Measurements from ENCODE around the gene CYP4V2.

Gene CYP4V2

DNA sequence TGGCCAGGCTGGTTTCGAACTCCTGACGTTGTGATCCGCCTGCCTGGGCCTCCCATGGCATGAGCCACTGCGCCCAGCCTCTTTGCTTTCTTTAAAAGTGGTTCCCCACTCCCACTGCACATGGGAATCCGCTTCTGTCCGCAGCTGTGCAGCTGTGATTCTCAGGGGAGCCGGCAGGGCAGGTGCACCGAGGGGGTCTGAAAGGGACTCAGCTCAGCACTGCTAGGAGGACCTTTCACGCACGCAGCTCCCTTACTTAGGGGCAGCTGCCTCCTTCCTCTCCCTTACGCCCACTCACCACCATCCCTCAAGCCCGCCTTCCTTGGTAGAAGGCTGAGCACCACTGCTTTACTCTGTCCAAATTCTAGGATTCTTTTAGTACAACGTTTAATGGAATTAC lies 40.4 kb upstream of the CYP4V2 start:
- H3K27ac ChIP-seq, result no peak overlapping the region
- no peak for TF ChIP-seq ZFX (IDR thresholded peaks at IDR 0.05)
- TF ChIP-seq, protein P1, sequence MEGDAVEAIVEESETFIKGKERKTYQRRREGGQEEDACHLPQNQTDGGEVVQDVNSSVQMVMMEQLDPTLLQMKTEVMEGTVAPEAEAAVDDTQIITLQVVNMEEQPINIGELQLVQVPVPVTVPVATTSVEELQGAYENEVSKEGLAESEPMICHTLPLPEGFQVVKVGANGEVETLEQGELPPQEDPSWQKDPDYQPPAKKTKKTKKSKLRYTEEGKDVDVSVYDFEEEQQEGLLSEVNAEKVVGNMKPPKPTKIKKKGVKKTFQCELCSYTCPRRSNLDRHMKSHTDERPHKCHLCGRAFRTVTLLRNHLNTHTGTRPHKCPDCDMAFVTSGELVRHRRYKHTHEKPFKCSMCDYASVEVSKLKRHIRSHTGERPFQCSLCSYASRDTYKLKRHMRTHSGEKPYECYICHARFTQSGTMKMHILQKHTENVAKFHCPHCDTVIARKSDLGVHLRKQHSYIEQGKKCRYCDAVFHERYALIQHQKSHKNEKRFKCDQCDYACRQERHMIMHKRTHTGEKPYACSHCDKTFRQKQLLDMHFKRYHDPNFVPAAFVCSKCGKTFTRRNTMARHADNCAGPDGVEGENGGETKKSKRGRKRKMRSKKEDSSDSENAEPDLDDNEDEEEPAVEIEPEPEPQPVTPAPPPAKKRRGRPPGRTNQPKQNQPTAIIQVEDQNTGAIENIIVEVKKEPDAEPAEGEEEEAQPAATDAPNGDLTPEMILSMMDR (conservative IDR thresholded peaks at IDR 0.05), result no peak

DNA sequence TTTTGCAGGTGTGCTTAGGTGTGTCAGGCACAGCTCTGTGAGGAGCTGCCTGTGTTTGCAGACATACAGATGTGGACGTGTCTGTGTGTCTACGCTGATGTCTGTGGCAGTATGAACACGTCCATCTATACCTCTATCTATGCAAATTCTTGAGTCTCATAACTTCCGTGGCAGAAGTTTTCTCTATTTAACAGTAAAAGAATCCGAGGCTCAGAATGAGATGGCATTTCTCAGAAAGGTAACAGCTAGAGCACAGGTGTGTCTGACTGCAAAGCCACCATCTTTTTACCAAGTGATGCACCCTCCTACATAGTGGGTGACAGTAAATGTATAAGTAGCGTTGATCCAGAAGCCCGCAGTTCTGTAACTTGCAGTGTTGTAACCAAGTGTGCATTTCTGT lies 39.9 kb upstream of the CYP4V2 start:
- no peak overlapping the region for H3K27ac ChIP-seq
- TF ChIP-seq, protein P1 (conservative IDR thresholded peaks at IDR 0.05), result no peak
- TF ChIP-seq ZFX (IDR thresholded peaks at IDR 0.05), result no peak

DNA sequence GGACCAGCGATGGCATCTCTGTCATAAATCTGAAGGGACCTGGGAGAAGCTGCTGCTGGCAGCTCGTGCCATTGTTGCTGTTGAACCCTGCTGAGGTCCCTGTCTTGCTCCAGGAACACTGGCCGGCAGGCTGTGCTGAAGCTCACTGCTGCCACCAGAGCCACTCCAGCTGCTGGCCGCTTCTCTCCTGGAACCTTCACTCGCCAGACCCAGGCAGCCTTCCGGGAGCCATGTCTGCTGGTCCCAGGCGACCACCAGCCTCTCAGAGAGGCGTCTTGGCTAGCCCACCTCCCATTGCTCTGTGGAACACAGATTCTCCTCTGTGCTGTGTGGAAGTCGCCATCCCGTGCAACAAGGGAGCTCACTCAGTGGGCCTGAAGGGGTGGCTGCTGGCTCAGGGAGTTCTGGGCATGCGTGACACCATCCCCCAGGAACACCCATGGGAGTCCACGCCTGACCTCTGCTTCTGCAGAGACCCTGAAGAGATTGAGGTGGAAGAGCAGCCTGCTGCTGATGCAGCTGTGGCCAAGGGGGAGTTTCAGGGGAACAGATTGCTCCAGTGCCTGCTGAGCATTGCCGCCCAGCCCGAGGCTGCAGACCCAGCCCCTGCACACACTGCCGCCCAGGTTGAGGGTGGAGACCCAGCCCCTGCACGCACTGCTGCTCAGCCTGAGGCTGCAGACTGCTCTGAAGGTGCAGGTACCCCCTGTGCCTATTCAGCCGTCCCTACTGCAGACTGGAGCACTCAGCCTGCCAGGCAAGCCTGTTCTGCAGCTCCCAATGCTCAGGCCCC lies 33.1 kb upstream of the CYP4V2 start:
- TF ChIP-seq ZFX (IDR thresholded peaks at IDR 0.05), result no peak
- TF ChIP-seq, protein P1 (conservative IDR thresholded peaks at IDR 0.05), result no peak

DNA sequence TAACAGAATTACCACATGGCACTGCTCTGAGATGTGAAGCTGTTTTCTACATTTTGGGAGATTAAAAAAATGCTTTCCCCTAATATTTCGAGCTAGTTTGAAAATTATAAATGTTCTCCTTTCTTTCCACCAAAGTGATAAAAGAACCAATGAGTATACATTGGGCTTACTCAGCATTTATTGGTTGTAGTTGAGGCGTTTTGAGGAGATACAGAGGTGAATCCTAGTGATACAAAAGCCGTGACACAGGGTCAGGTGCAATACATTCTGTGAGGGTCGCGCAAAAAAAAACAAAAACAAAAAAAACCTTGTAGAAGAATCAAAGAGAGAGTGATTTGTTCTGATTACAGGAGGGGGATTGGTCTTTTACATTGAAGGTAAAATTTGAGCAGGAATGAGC lies 32.4 kb upstream of the CYP4V2 start:
- no peak for TF ChIP-seq ZFX (IDR thresholded peaks at IDR 0.05)
- TF ChIP-seq, protein P1 (conservative IDR thresholded peaks at IDR 0.05), result no peak
- H3K27ac ChIP-seq, result no peak overlapping the region

More for the DNA sequence above, 33.1 kb upstream of the CYP4V2 start:
- H3K27ac ChIP-seq, result no peak overlapping the region

DNA sequence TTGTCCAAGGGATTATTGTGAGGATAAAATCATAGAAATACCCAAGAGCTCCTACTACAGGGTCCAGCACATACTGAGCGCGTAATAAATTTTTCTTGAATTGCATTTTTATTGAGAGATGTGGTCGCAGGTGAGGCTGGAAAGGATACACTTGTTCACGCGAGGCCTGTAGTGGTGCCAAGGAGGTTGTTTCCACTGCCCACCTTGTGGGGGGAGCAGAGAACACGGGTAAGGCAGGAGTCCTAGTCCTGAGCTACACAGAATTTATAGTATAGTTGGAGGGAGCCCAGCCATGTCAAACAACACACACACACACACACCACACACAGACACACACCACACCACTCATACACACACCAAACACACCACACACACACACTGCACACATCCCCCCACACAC lies 31.8 kb upstream of the CYP4V2 start:
- no peak overlapping the region for H3K27ac ChIP-seq
- TF ChIP-seq, protein P1 (conservative IDR thresholded peaks at IDR 0.05), result no peak

DNA sequence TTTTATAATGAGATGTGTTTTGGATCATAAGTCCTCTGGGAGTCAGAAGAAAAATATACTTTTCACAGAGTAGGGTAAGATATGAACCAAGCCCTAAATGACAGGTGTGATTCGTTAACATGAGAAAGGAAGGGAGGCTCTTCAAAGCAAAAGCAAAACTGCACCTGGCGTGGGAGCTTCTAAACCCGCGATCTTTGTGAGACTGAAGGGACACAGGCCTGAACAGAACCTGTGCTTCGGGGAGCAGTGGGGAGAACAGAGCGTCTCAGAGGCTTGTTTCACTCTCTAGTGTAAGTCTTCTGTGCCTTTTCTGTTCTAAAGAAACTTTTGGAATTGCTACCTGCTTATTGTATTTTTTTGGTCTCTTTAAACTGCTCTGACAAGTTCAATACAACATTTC lies 30.2 kb upstream of the CYP4V2 start:
- H3K27ac ChIP-seq, result no peak overlapping the region
- TF ChIP-seq, protein P1 (conservative IDR thresholded peaks at IDR 0.05), result no peak
- no peak for TF ChIP-seq ZFX (IDR thresholded peaks at IDR 0.05)

DNA sequence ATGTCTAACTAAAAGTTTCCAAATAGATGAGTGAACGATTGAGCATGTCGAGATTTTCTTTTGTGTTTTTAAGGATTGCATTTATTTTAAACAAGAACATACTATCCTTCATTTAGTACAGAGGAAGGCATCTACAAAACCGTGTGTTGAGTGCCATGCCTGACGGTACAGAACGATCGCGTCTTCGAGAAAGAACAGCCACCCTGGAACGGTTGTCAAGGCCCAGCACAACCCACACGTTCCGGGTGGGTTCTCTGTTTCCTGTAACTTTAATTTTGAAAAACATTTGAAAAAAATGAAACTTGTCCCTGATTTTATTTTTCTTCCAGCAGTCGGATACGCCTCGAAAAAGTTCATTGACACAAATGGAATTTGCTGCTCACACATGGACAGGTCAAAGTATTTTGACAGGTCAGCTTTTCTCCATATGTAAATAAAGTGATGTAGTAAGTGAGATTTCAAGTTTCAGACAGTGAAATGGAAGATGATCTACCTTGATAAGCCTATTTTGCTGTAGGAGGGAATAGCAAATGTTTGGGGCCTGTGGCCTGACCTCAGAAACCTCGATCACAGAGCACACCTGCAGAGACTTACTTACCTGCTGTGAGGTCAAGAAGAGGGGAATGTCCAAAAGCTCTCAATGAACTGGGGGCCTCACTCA lies 24.4 kb upstream of the CYP4V2 start:
- TF ChIP-seq ZFX (IDR thresholded peaks at IDR 0.05), result no peak
- TF ChIP-seq, protein P1 (conservative IDR thresholded peaks at IDR 0.05), result no peak

More for the DNA sequence above, 24.4 kb upstream of the CYP4V2 start:
- no peak overlapping the region for H3K27ac ChIP-seq
